Neural cell (in vitro differentiated cells): ENCODE measurements around the gene LPAR3. TPM values are rescaled to one million over a fixed set of nuclear protein-coding genes. Genes with fewer than 3 reads are reported as not detected.

Experiments
- H2AFZ ChIP-seq: fragments of 200-600, 300-800 bp; sonication (generic), shearing (Covaris generic); 2 replicates; pipeline ENCODE4 v1.6.0; 2014; ENCODE audit warnings: low read depth, mild to moderate bottlenecking, antibody characterized with exemption, low read length, moderate library complexity
- H3F3A ChIP-seq: fragments of 200-600 bp; shearing (Covaris generic); 2 replicates; pipeline ENCODE4 v1.6.1; 2016; ENCODE audit warnings: mild to moderate bottlenecking, moderate library complexity, mixed read lengths, antibody characterized with exemption, low read length; ENCODE audit not compliant: insufficient read depth, poor library complexity, severe bottlenecking
- H3K27ac ChIP-seq: fragments of 200-600, 300-800 bp; sonication (generic), shearing (Covaris generic); 2 replicates; pipeline ENCODE4 v1.5.1; 2014; ENCODE audit warnings: mild to moderate bottlenecking, low read length, moderate library complexity
- H3K27me3 ChIP-seq: fragments of 300-800, 200-600 bp; sonication (generic), shearing (Covaris generic); 2 replicates; pipeline ENCODE4 v1.6.0; 2014; ENCODE audit warnings: mild to moderate bottlenecking, low read depth, low read length, moderate library complexity; ENCODE audit not compliant: insufficient read depth
- H3K36me3 ChIP-seq: fragments of 300-800, 200-600 bp; sonication (generic), shearing (Covaris generic); 2 replicates; pipeline ENCODE4 v1.5.1; 2014; ENCODE audit warnings: mild to moderate bottlenecking, antibody characterized with exemption, low read length, moderate library complexity; ENCODE audit not compliant: insufficient read depth
- H3K4me2 ChIP-seq: fragments of 300-800, 200-600 bp; sonication (generic), shearing (Covaris generic); 2 replicates; pipeline ENCODE4 v1.6.0; 2014; ENCODE audit warnings: mild to moderate bottlenecking, low read length
- H3K4me3 ChIP-seq: fragments of 300-800, 200-600 bp; sonication (generic), shearing (Covaris generic); 2 replicates; pipeline ENCODE4 v1.5.1; 2014; ENCODE audit warnings: mild to moderate bottlenecking, low read length, moderate library complexity
- H3K79me2 ChIP-seq: fragments of 200-600 bp; shearing (Covaris generic); replicated peaks from 2 replicates; pipeline ENCODE4 v1.6.0; 2014; ENCODE audit warnings: mild to moderate bottlenecking, low read length, moderate library complexity; ENCODE audit not compliant: insufficient read depth
- H3K9ac ChIP-seq: fragments of 300-800, 200-600 bp; sonication (generic), shearing (Covaris generic); 2 replicates; pipeline ENCODE4 v1.6.1; 2016; ENCODE audit warnings: mild to moderate bottlenecking, low read length, mixed read lengths
- H3K9me2 ChIP-seq: fragments of 200-600 bp; shearing (Covaris generic); 2 replicates; pipeline ENCODE4 v1.6.1; 2016; ENCODE audit warnings: mild to moderate bottlenecking, low read length, mixed read lengths; ENCODE audit not compliant: insufficient read depth
- H3K9me3 ChIP-seq: fragments of 200-600, 300-800 bp; sonication (generic), shearing (Covaris generic); 2 replicates; pipeline ENCODE4 v1.6.1; 2016; ENCODE audit warnings: mild to moderate bottlenecking, mixed run types, low read length, moderate library complexity, mixed read lengths
- H4K20me1 ChIP-seq: fragments of 200-600 bp; shearing (Covaris generic); 2 replicates; pipeline ENCODE4 v1.6.1; 2016; ENCODE audit warnings: mild to moderate bottlenecking, mixed run types; ENCODE audit not compliant: insufficient read depth
- EP300 ChIP-seq: fragments of 450-650 bp; conservative IDR thresholded peaks from 2 replicates; pipeline ENCODE4 v1.6.1; 2014; ENCODE audit warnings: antibody characterized with exemption, mild to moderate bottlenecking, moderate library complexity; ENCODE audit not compliant: poor library complexity, severe bottlenecking
- EZH2 ChIP-seq: fragments of 200-600, 300-800 bp; shearing (Covaris generic), sonication (generic); IDR thresholded peaks from 2 replicates; pipeline ENCODE4 v1.6.1; 2014; ENCODE audit warnings: antibody characterized with exemption, low read length, borderline replicate concordance, mild to moderate bottlenecking; ENCODE audit not compliant: insufficient read depth, poor library complexity, severe bottlenecking
- MXI1 ChIP-seq: fragments of 450-650 bp; conservative IDR thresholded peaks from 2 replicates; pipeline ENCODE4 v1.6.1; 2014; ENCODE audit warnings: antibody characterized with exemption, mild to moderate bottlenecking; ENCODE audit not compliant: poor library complexity, severe bottlenecking
- POLR2AphosphoS5 ChIP-seq: IDR thresholded peaks from 2 replicates; pipeline ENCODE4 v1.6.1; 2012
- RAD21 ChIP-seq: fragments of 450-650 bp; conservative IDR thresholded peaks from 2 replicates; pipeline ENCODE4 v1.6.1; 2014; ENCODE audit warnings: antibody characterized with exemption, mild to moderate bottlenecking, moderate library complexity
- SMC3 ChIP-seq: fragments of 450-650 bp; conservative IDR thresholded peaks from 2 replicates; pipeline ENCODE4 v1.6.1; 2014; ENCODE audit warnings: antibody characterized with exemption, mild to moderate bottlenecking, moderate library complexity; ENCODE audit not compliant: poor library complexity
- TAF1 ChIP-seq: IDR thresholded peaks from 2 replicates; pipeline ENCODE4 v1.6.1; 2012; ENCODE audit warnings: low read depth
- polyA plus RNA-seq: library from polyadenylated mRNA; depleted of rRNA; stranded (reverse); fragments of >200 nt; gene quantifications from 2 replicates; pipeline ENCODE4 v1.2.3, GENCODE V29; 2014
- TF ChIP-seq, protein P1 (sequence below): IDR thresholded peaks from 2 replicates; pipeline ENCODE4 v1.6.1; 2012; ENCODE audit warnings: borderline replicate concordance
- TF ChIP-seq, protein P2 (sequence below): fragments of 450-650 bp; IDR thresholded peaks from 2 replicates; pipeline ENCODE4 v1.5.1; 2014; ENCODE audit warnings: antibody characterized with exemption, mild to moderate bottlenecking, moderate library complexity; ENCODE audit not compliant: poor library complexity, severe bottlenecking

The LPAR3 gene
- polyA plus RNA-seq, 1 donor from 2014 or later: not detected

DNA sequence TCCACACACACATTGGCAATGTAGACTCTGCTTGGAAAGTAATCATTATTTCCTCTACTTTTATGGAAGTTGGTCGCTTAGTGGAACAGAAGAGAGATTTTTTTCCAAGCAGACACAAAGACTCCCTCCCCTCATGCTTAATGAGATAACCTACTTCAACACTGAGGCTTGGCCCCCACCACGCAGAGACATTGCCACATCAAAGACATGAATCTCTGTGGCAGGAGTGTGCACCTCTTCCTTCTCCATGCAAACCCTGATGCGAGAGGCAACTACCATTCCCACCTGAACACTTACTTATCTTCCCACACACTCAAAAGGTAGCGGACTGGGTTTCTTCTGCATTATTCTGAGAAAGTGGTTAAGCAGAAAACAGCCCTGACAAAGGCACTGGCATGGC lies 37.3 kb upstream of the LPAR3 start:
- H3K4me2 ChIP-seq: no peak overlapping the region
- no peak overlapping the region for H2AFZ ChIP-seq
- H3K79me2 ChIP-seq: no peaks in the 10 kb centered on the region
- no peak overlapping the region for H3K9ac ChIP-seq
- no peak overlapping the region for H3K4me3 ChIP-seq
- H3K27me3 ChIP-seq: no peaks in the 10 kb centered on the region
- H3K27ac ChIP-seq: no peak overlapping the region
- TF ChIP-seq, protein P1, sequence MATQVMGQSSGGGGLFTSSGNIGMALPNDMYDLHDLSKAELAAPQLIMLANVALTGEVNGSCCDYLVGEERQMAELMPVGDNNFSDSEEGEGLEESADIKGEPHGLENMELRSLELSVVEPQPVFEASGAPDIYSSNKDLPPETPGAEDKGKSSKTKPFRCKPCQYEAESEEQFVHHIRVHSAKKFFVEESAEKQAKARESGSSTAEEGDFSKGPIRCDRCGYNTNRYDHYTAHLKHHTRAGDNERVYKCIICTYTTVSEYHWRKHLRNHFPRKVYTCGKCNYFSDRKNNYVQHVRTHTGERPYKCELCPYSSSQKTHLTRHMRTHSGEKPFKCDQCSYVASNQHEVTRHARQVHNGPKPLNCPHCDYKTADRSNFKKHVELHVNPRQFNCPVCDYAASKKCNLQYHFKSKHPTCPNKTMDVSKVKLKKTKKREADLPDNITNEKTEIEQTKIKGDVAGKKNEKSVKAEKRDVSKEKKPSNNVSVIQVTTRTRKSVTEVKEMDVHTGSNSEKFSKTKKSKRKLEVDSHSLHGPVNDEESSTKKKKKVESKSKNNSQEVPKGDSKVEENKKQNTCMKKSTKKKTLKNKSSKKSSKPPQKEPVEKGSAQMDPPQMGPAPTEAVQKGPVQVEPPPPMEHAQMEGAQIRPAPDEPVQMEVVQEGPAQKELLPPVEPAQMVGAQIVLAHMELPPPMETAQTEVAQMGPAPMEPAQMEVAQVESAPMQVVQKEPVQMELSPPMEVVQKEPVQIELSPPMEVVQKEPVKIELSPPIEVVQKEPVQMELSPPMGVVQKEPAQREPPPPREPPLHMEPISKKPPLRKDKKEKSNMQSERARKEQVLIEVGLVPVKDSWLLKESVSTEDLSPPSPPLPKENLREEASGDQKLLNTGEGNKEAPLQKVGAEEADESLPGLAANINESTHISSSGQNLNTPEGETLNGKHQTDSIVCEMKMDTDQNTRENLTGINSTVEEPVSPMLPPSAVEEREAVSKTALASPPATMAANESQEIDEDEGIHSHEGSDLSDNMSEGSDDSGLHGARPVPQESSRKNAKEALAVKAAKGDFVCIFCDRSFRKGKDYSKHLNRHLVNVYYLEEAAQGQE: no peak
- TF ChIP-seq MXI1 (no peak), TAF1 (no peak), EZH2 (no peak), RAD21 (no peak), POLR2AphosphoS5 (no peak), EP300 (no peak), SMC3 (no peak)
- TF ChIP-seq, protein P2, sequence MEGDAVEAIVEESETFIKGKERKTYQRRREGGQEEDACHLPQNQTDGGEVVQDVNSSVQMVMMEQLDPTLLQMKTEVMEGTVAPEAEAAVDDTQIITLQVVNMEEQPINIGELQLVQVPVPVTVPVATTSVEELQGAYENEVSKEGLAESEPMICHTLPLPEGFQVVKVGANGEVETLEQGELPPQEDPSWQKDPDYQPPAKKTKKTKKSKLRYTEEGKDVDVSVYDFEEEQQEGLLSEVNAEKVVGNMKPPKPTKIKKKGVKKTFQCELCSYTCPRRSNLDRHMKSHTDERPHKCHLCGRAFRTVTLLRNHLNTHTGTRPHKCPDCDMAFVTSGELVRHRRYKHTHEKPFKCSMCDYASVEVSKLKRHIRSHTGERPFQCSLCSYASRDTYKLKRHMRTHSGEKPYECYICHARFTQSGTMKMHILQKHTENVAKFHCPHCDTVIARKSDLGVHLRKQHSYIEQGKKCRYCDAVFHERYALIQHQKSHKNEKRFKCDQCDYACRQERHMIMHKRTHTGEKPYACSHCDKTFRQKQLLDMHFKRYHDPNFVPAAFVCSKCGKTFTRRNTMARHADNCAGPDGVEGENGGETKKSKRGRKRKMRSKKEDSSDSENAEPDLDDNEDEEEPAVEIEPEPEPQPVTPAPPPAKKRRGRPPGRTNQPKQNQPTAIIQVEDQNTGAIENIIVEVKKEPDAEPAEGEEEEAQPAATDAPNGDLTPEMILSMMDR: no peak
- H3F3A ChIP-seq: no peaks in the 10 kb centered on the region
- H3K9me2 ChIP-seq: no peaks in the 10 kb centered on the region
- H4K20me1 ChIP-seq: no peaks in the 10 kb centered on the region
- no peaks in the 10 kb centered on the region for H3K9me3 ChIP-seq
- H3K36me3 ChIP-seq: no peaks in the 10 kb centered on the region

DNA sequence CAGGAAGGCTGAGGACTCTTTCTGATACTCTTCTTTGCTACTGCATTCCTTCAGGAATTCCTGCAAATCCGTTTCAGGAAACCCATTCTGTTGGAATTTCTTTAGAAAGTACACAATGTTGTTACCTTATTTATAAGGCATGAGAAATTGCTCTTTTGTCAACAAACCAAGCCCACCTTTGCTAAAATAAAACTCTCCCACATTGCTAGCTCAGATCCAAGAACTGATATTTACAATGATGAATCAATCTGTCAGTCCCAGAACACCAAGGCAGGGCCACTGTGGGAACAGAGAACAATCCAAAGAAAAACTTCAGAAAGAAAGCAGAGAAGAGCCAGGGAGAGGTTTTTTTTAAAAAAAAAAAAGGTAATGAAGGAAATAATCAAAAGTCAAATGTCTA lies 36.6 kb upstream of the LPAR3 start:
- no peaks in the 10 kb centered on the region for H3F3A ChIP-seq
- H3K9me2 ChIP-seq: no peaks in the 10 kb centered on the region
- no peak overlapping the region for H3K4me2 ChIP-seq
- no peaks in the 10 kb centered on the region for H3K36me3 ChIP-seq
- no peak overlapping the region for H3K9ac ChIP-seq
- no peaks in the 10 kb centered on the region for H3K27me3 ChIP-seq
- no peaks in the 10 kb centered on the region for H4K20me1 ChIP-seq
- H2AFZ ChIP-seq: no peak overlapping the region
- no peak overlapping the region for H3K4me3 ChIP-seq
- H3K79me2 ChIP-seq: no peaks in the 10 kb centered on the region
- H3K9me3 ChIP-seq: no peaks in the 10 kb centered on the region
- TF ChIP-seq POLR2AphosphoS5 (no peak), EZH2 (no peak), RAD21 (no peak), TAF1 (no peak), EP300 (no peak), SMC3 (no peak), MXI1 (no peak)
- TF ChIP-seq, protein P1: no peak
- TF ChIP-seq, protein P2: no peak
- H3K27ac ChIP-seq: no peak overlapping the region
